ENCODE data around the gene NR3C1. TPM values are rescaled to one million over a fixed set of nuclear protein-coding genes. Genes with fewer than 3 reads are reported as not detected.

The NR3C1 gene
- total RNA-seq, 1 experiment from 2014 or later: 17.5 TPM

DNA sequence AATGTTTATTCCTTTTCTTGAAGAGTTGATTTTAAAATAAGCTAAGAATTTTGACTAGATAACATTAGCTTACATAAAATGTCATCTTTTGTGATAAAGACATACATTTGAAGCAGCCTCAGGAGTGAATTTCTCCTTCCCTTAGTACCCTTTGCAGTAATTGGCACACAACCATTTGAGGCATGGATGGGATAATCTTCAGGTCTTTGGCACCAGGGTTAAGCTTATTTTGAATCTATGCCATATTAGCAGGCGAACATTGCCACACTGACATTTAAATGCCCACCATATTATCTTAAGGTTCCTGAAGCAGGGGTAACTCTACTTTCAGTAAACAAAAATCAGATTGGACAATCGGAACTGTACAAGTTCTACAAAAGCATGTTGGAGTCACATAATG, 126.0 kb downstream of the NR3C1 start:
- no peak for DNase-seq
- intact Hi-C loops (cut with micrococcal nuclease; ENCODE audit: unreplicated experiment): no loop called here
- Mint-ChIP-seq H3K36me3 (ENCODE audit: insufficient read depth, unreplicated experiment) (no peaks in the 10 kb centered on the region), H3K4me3 (ENCODE audit: unreplicated experiment) (no peak overlapping the region), H3K27me3 (ENCODE audit: insufficient read depth, unreplicated experiment) (no peaks in the 10 kb centered on the region), H3K4me1 (ENCODE audit: low read depth, unreplicated experiment) (peaks cover 8% of the 10 kb centered on the region), H3K9me3 (ENCODE audit: unreplicated experiment) (no peaks in the 10 kb centered on the region), H3K27ac (ENCODE audit: unreplicated experiment) (no peak overlapping the region)
- no TSS peak for BruUV-seq (replicated peaks)
- TF ChIP-seq, protein P1, sequence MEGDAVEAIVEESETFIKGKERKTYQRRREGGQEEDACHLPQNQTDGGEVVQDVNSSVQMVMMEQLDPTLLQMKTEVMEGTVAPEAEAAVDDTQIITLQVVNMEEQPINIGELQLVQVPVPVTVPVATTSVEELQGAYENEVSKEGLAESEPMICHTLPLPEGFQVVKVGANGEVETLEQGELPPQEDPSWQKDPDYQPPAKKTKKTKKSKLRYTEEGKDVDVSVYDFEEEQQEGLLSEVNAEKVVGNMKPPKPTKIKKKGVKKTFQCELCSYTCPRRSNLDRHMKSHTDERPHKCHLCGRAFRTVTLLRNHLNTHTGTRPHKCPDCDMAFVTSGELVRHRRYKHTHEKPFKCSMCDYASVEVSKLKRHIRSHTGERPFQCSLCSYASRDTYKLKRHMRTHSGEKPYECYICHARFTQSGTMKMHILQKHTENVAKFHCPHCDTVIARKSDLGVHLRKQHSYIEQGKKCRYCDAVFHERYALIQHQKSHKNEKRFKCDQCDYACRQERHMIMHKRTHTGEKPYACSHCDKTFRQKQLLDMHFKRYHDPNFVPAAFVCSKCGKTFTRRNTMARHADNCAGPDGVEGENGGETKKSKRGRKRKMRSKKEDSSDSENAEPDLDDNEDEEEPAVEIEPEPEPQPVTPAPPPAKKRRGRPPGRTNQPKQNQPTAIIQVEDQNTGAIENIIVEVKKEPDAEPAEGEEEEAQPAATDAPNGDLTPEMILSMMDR (IDR thresholded peaks at IDR 0.05; ENCODE audit: insufficient read depth in 1 of 2, low read depth in 1 of 2, low read length in 1 of 2, severe bottlenecking in 1 of 2, unreplicated experiment in 1 of 2): no peak
- no peak overlapping the region for H3K4me3 ChIP-seq (ENCODE audit: low read depth, low read length)
- H3K4me1 ChIP-seq: no peaks in the 10 kb centered on the region; the same call in 1 of the 2 replicates
- CTCF ChIA-PET: no interaction called here
- POLR2A ChIA-PET: no interaction called here
- no peaks in the 10 kb centered on the region for H3K36me3 ChIP-seq (ENCODE audit: control insufficient read depth, insufficient read depth, low read length)
- no peaks in the 10 kb centered on the region for H3K9me3 ChIP-seq
- H3K27me3 ChIP-seq (replicated peaks; ENCODE audit: control insufficient read depth, insufficient read depth, low read length): no peaks in the 10 kb centered on the region

DNA sequence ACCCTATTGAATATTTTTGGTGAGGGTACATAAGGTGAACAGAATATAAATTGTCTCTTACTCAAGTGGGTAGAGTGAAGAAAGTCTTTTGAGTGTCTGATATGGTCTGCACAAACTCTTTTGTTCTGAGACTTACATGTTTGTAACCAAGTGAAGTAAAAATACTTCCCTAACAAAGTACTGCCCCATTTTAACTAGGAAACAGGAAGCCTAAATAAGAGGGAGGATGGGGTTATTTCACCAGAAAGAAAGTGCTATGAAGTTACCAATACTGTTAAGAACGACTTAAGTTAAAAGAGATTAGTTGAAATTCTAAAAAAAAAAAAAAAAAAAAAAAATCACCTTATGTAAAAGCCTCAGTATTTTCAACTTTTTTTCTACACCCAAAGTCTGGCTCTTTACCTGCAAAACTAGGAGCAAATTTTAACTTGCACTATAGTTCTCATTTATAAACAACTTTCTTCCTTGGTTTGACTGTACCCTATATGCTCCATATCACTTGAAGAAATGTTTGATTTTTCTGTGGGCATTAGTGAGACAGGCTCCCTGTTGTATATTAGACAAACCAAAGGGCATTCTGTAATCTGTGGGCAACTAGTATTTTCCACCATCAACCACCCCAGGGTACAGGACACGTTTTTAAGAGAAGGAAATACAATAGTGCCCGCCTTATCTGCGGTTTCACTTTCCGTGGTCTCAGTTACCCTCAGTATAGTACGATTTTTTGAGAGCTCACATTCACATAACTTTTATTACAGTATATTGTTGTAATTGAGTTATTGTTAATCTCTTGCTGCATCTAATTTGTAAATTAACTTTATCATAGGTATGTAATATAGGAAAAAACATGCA, 127.7 kb downstream of the NR3C1 start:
- Histone ChIP-seq H3K4me3 (ENCODE audit: low read depth, low read length) (no peak overlapping the region), H3K36me3 (ENCODE audit: control insufficient read depth, insufficient read depth, low read length) (no peaks in the 10 kb centered on the region), H3K9me3 (no peaks in the 10 kb centered on the region), H3K4me1 (no peaks in the 10 kb centered on the region; the same call in 1 of the 2 replicates), H3K27me3 (replicated peaks; ENCODE audit: control insufficient read depth, insufficient read depth, low read length) (no peaks in the 10 kb centered on the region)
- no peak for DNase-seq
- ChIA-PET POLR2A (no interaction called here), CTCF (no interaction called here)
- H3K27ac Mint-ChIP-seq (ENCODE audit: unreplicated experiment): no peak overlapping the region
- BruUV-seq (replicated peaks): no TSS peak
- intact Hi-C loops (cut with micrococcal nuclease; ENCODE audit: unreplicated experiment): no loop called here
- no peak overlapping the region for H3K4me3 Mint-ChIP-seq (ENCODE audit: unreplicated experiment)
- H3K27me3 Mint-ChIP-seq (ENCODE audit: insufficient read depth, unreplicated experiment): no peaks in the 10 kb centered on the region
- TF ChIP-seq, protein P1 (IDR thresholded peaks at IDR 0.05; ENCODE audit: insufficient read depth in 1 of 2, low read depth in 1 of 2, low read length in 1 of 2, severe bottlenecking in 1 of 2, unreplicated experiment in 1 of 2): no peak
- H3K4me1 Mint-ChIP-seq (ENCODE audit: low read depth, unreplicated experiment): peaks cover 8% of the 10 kb centered on the region
- H3K9me3 Mint-ChIP-seq (ENCODE audit: unreplicated experiment): no peaks in the 10 kb centered on the region
- H3K36me3 Mint-ChIP-seq (ENCODE audit: insufficient read depth, unreplicated experiment): no peaks in the 10 kb centered on the region

DNA sequence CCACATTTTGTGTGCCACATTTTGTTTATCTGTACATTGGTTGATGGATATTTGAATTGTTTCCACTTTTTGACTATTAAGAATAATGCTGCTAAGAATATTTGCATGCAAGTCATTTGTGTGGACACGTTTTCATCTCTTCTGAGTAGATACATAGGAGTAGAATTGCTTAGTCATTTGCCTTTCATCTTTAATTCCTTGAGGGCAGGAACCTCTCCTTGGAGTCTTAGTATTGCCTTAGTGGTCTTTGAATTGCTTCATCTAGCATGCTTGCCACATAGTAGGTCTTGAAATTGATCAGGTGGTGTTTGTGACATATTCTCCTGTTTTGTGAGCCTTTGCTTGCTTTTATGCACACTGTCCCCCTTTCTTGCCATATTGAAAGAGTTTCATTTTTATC, 128.5 kb downstream of the NR3C1 start:
- ChIA-PET CTCF (no interaction called here), POLR2A (no interaction called here)
- no peaks in the 10 kb centered on the region for H3K9me3 Mint-ChIP-seq (ENCODE audit: unreplicated experiment)
- Histone ChIP-seq H3K4me1 (no peaks in the 10 kb centered on the region; the same call in 1 of the 2 replicates), H3K27me3 (replicated peaks; ENCODE audit: control insufficient read depth, insufficient read depth, low read length) (no peaks in the 10 kb centered on the region), H3K4me3 (ENCODE audit: low read depth, low read length) (no peak overlapping the region), H3K36me3 (ENCODE audit: control insufficient read depth, insufficient read depth, low read length) (no peaks in the 10 kb centered on the region), H3K9me3 (no peaks in the 10 kb centered on the region)
- no peak overlapping the region for H3K27ac Mint-ChIP-seq (ENCODE audit: unreplicated experiment)
- TF ChIP-seq, protein P1 (IDR thresholded peaks at IDR 0.05; ENCODE audit: insufficient read depth in 1 of 2, low read depth in 1 of 2, low read length in 1 of 2, severe bottlenecking in 1 of 2, unreplicated experiment in 1 of 2): no peak
- no peak for DNase-seq
- H3K27me3 Mint-ChIP-seq (ENCODE audit: insufficient read depth, unreplicated experiment): no peaks in the 10 kb centered on the region
- no peak overlapping the region for H3K4me3 Mint-ChIP-seq (ENCODE audit: unreplicated experiment)
- intact Hi-C loops (cut with micrococcal nuclease; ENCODE audit: unreplicated experiment): no loop called here
- BruUV-seq (replicated peaks): no TSS peak
- H3K36me3 Mint-ChIP-seq (ENCODE audit: insufficient read depth, unreplicated experiment): no peaks in the 10 kb centered on the region
- H3K4me1 Mint-ChIP-seq (ENCODE audit: low read depth, unreplicated experiment): peaks cover 5% of the 10 kb centered on the region
